GM12878 (cell line): Measurements from ENCODE around the gene ADAMTS7.

Experiments
- CHD2 ChIP-seq: IDR thresholded peaks from 2 replicates; pipeline ENCODE4 v1.6.1; 2011; ENCODE audit warnings: low read depth, low read length, improper control_type of control experiment, borderline replicate concordance
- CTCF ChIP-seq, 3 experiments: IDR thresholded peaks in 2 of 3; conservative IDR thresholded peaks in 1 of 3; 2 replicates each; pipeline ENCODE4 v1.5.1; 2011; ENCODE audit warnings: low read depth in 3 of 3, low read length in 3 of 3, mild to moderate bottlenecking in 3 of 3, control low read depth in 2 of 3, moderate library complexity in 2 of 3, inconsistent platforms in 1 of 3, mixed read lengths in 1 of 3; ENCODE audit not compliant: control insufficient read depth in 2 of 3, insufficient read depth in 1 of 3; ENCODE audit errors: extremely low read depth in 1 of 3
- IKZF1 ChIP-seq: fragments of 450-650 bp; conservative IDR thresholded peaks from 2 replicates; pipeline ENCODE4 v1.6.1; 2017; ENCODE audit warnings: antibody characterized with exemption, mild to moderate bottlenecking
- NFIC ChIP-seq: IDR thresholded peaks from 2 replicates; pipeline ENCODE4 v1.6.1; 2012; ENCODE audit warnings: low read depth, mild to moderate bottlenecking, inconsistent platforms, low read length, moderate library complexity
- POLR2A ChIP-seq: IDR thresholded peaks from 2 replicates; pipeline ENCODE4 v1.6.1; 2011; ENCODE audit warnings: low read depth, mild to moderate bottlenecking, low read length
- RCOR1 ChIP-seq: conservative IDR thresholded peaks from 2 replicates; pipeline ENCODE4 v1.6.1; 2012; ENCODE audit warnings: low read depth, low read length, improper control_type of control experiment
- REST ChIP-seq: IDR thresholded peaks from 2 replicates; pipeline ENCODE4 v1.6.1; 2012; ENCODE audit warnings: mild to moderate bottlenecking, low read depth, low read length

- no peak for TF ChIP-seq CTCF (IDR thresholded peaks at IDR 0.05 in 2 of 3, conservative IDR thresholded peaks at IDR 0.05 in 1 of 3; ENCODE audit: control insufficient read depth in 2 of 3, extremely low read depth in 1 of 3, insufficient read depth in 1 of 3, low read depth in 3 of 3, low read length in 3 of 3)
- TF ChIP-seq POLR2A, result no peak
- TF ChIP-seq NFIC, result no peak
- TF ChIP-seq RCOR1, result no peak
- no peak for TF ChIP-seq IKZF1
- TF ChIP-seq REST, result no peak
- TF ChIP-seq CHD2, result no peak
These were observed 58.5 kb downstream of the ADAMTS7 start for GRCh38 chr15:78752492-78753358.
